Neutrophil (primary cell): ENCODE measurements around the gene TRPV6.

Experiments
- H3K27ac ChIP-seq: fragments of 200-600 bp; sonication (generic); 2 replicates; pipeline ENCODE4 v1.5.1; 2016; ENCODE audit warnings: mild to moderate bottlenecking, moderate library complexity
- H3K27me3 ChIP-seq: fragments of 200-600 bp; sonication (generic); 2 replicates; pipeline ENCODE4 v1.6.0; 2016; ENCODE audit warnings: mild to moderate bottlenecking
- H3K36me3 ChIP-seq: fragments of 200-600 bp; sonication (generic); 2 replicates; pipeline ENCODE4 v1.5.1; 2017
- H3K4me1 ChIP-seq, 2 experiments: fragments of 200-600 bp in 1 of 2; sonication (generic) in 1 of 2; 1 replicate in 1 of 2; 2 replicates in 1 of 2; pipeline versions ENCODE4 v1.5.1 to v1.6.1; 2013 to 2016; ENCODE audit warnings: low read depth in 1 of 2, low read length in 1 of 2, mild to moderate bottlenecking in 1 of 2, moderate library complexity in 1 of 2; ENCODE audit not compliant: control insufficient read depth in 1 of 2, insufficient read depth in 1 of 2
- H3K4me3 ChIP-seq, 2 experiments: fragments of 200-600 bp in 1 of 2; sonication (generic) in 1 of 2; 1 replicate in 1 of 2; 2 replicates in 1 of 2; pipeline ENCODE4 v1.5.1; 2013 to 2016; ENCODE audit warnings: low read depth in 1 of 2, low read length in 1 of 2, mild to moderate bottlenecking in 1 of 2, moderate library complexity in 1 of 2
- H3K9me3 ChIP-seq: fragments of 200-600 bp; sonication (generic); 2 replicates; pipeline ENCODE4 v1.5.1; 2016
- TF ChIP-seq, protein P1 (sequence below): fragments of 200-600 bp; sonication (generic); IDR thresholded peaks from 2 replicates; pipeline ENCODE4 v1.5.1; 2016; ENCODE audit warnings: antibody characterized with exemption

The TRPV6 gene

DNA sequence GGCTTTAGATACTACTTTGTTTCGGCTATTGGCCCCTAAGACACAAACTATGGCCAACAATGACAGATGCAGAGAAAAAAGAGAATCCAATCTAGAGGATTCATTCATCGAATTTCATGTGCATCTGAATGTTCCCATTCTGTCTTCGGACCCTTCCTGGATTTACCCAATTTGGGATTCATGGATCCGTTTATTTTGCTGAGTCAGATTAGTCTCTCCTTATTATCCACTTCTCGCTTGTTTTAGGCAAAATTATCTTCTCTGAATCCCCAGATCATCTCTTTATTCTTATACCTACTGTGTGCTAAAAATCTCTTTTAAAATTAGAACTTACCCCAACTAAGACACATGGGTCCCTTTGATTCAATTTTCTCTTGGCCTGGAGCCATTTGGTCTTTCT, 6.5 kb downstream of the TRPV6 start:
- Histone ChIP-seq H3K9me3 (no peaks in the 10 kb centered on the region), H3K27ac (no peak overlapping the region), H3K4me1 (no peaks in the 10 kb centered on the region), H3K36me3 (no peaks in the 10 kb centered on the region), H3K4me3 (no peak overlapping the region), H3K27me3 (no peaks in the 10 kb centered on the region)
- TF ChIP-seq, protein P1, sequence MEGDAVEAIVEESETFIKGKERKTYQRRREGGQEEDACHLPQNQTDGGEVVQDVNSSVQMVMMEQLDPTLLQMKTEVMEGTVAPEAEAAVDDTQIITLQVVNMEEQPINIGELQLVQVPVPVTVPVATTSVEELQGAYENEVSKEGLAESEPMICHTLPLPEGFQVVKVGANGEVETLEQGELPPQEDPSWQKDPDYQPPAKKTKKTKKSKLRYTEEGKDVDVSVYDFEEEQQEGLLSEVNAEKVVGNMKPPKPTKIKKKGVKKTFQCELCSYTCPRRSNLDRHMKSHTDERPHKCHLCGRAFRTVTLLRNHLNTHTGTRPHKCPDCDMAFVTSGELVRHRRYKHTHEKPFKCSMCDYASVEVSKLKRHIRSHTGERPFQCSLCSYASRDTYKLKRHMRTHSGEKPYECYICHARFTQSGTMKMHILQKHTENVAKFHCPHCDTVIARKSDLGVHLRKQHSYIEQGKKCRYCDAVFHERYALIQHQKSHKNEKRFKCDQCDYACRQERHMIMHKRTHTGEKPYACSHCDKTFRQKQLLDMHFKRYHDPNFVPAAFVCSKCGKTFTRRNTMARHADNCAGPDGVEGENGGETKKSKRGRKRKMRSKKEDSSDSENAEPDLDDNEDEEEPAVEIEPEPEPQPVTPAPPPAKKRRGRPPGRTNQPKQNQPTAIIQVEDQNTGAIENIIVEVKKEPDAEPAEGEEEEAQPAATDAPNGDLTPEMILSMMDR: no peak

DNA sequence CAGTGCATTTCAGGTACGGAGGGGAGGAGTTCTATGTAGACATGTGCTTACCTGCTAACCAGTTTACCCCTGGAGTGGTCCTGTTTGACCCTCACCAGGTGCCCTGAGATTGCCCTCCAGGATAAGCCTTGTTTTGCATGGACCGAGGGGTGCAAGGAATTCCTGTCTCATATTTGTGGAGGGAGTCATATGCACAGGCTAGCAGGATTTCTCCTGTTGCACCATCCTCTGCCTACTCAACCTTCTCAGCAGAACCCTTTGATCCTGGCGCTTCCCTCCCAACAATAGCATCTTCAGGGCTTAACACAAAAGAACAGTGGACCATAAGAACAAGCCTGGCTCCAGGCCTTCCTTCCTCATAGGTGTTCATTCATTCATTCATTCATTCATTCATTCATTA, 7.2 kb downstream of the TRPV6 start:
- H3K27ac ChIP-seq: no peak overlapping the region
- H3K4me3 ChIP-seq: no peak overlapping the region
- no peaks in the 10 kb centered on the region for H3K36me3 ChIP-seq
- no peaks in the 10 kb centered on the region for H3K4me1 ChIP-seq
- TF ChIP-seq, protein P1: no peak
- no peaks in the 10 kb centered on the region for H3K9me3 ChIP-seq
- no peaks in the 10 kb centered on the region for H3K27me3 ChIP-seq

DNA sequence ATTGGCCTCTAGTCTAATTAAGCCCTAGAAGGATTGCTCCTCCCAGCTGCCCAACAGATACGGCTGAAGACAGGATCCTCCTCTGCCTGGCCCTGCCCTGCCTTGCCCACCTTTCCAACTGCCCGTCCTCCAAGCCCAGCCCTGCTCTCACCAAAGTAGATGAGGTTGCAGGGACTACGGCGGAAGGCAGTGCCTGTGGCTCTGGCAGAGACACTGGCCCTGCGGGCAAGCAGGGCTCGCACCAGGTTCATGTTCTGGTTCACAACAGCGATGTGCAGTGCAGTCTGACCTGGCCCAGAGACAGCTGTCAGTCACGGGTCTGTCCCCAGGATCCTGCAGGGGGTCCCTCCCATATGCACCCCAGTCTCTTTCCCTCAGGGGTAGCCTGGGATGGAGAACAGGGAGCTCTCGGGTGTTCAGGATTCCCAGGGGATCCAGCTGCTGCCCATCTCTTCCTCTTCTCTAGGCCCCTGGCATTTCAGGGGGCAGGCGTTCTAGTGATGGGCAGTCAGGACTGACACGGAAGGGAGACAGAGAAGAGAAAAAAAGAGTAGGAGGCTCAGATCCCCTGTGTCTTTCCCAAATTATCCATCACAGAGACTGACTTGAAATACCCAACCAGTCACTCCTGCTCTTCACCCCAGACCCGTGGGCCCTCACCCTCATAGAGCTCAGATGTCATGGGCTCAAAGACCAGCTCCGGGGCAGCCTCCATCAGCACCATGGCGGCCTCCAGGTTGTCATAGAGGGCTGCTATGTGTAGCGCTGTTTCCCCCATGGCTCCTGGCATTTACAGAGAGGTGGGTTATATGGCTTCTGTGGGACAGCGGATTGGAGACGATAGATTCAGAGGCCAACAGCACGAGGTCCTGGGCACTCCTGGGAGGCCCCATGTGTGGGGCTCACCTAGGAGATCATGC, 8.3 kb downstream of the TRPV6 start:
- H3K9me3 ChIP-seq: no peaks in the 10 kb centered on the region
- H3K4me3 ChIP-seq: no peak overlapping the region
- no peak overlapping the region for H3K27ac ChIP-seq
- H3K4me1 ChIP-seq: no peaks in the 10 kb centered on the region
- no peaks in the 10 kb centered on the region for H3K27me3 ChIP-seq
- TF ChIP-seq, protein P1: no peak
- no peaks in the 10 kb centered on the region for H3K36me3 ChIP-seq

DNA sequence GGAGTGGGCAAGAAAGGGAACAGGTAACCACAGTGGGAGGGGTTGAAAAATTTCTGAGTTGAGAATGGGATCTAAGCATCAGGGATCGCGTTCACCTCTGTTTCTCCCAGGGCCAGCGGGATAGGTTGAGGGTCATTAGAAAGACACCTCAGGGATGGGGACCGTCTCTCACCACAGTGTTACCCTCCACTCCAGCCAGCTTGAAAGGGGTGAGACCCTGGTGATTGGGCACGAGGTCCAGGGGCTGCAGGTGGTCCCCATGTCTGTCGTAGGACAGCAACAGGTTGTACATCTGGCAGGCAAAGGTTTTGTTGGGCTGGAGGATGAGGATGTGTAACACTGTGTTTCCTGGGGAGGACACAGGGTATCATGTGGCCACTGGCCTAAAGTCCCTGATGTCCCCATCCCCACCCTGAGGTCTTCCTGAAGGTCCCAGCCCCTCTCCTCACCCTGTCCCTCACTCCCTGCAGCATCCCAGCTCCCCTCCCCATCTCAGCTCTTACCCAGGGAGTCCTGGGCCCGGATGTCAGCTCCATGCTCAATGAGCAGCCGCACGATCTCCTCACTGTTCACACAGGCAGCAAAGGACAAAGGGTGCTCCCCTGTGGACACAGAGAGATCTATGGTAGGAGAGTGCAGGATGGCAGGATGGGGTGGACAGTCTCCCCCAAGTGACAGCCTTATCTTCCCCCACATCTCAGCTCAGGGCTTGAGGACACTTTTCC, 9.1 kb downstream of the TRPV6 start:
- H3K9me3 ChIP-seq: no peaks in the 10 kb centered on the region
- no peaks in the 10 kb centered on the region for H3K4me1 ChIP-seq
- H3K27ac ChIP-seq: no peak overlapping the region
- TF ChIP-seq, protein P1: no peak
- peaks cover 4% of the 10 kb centered on the region for H3K36me3 ChIP-seq
- no peak overlapping the region for H3K4me3 ChIP-seq
- H3K27me3 ChIP-seq: no peaks in the 10 kb centered on the region

DNA sequence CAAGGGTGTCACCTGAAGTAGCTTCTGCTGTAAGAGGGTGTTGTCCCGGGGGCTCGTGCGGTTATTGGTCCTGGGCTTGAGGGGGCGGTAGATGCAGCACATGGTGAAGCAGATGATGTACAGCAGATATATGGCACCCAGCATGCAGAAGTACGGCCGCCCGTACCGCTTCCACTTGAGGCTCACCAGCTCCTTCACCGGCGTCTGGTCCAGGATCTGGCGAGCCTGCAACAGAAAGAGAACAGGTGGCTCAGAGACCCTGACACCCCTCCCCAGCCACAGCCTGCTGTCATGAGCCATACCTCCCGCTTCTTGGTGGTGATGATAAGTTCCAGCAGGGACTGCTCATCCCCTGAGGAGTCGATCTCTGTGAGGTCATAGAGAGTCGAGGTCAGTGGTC, 10.1 kb downstream of the TRPV6 start:
- Histone ChIP-seq H3K27ac (no peak overlapping the region), H3K4me3 (no peak overlapping the region), H3K9me3 (no peaks in the 10 kb centered on the region), H3K4me1 (no peaks in the 10 kb centered on the region), H3K36me3 (peaks cover 9% of the 10 kb centered on the region), H3K27me3 (no peaks in the 10 kb centered on the region)
- TF ChIP-seq, protein P1: no peak
